K562 (cell line): Measurements from ENCODE around the gene SLC6A9.

Experiments used
- ARNT ChIP-seq, 2 experiments: fragments of 450-650 bp; IDR thresholded peaks; 2 replicates each; pipeline ENCODE4 v1.6.1; 2016; ENCODE audit warnings: mild to moderate bottlenecking in 1 of 2
- CBFB ChIP-seq: sonication (generic); formaldehyde crosslinking; IDR thresholded peaks from 2 replicates; pipeline ENCODE4 v1.4.0; 2020; ENCODE audit warnings: mild to moderate bottlenecking, missing genetic modification reagents
- EP300 ChIP-seq: IDR thresholded peaks from 2 replicates; pipeline ENCODE4 v1.6.1; 2012; ENCODE audit warnings: low read length, improper control_type of control experiment
- EZH2 ChIP-seq: IDR thresholded peaks from 2 replicates; pipeline ENCODE4 v1.6.1; 2012; ENCODE audit warnings: low read depth, mild to moderate bottlenecking, inconsistent platforms, low read length, borderline replicate concordance
- FIP1L1 ChIP-seq: fragments of 200-400 bp; formaldehyde crosslinking; IDR thresholded peaks from 2 replicates; pipeline ENCODE4 v1.6.1; 2018; ENCODE audit warnings: mild to moderate bottlenecking, low read depth, low read length; ENCODE audit not compliant: poor library complexity, severe bottlenecking
- SAP30 ChIP-seq: fragments of 200-600 bp; sonication (generic); IDR thresholded peaks from 2 replicates; pipeline ENCODE4 v1.6.1; 2012; ENCODE audit warnings: borderline replicate concordance, low read depth, mild to moderate bottlenecking, moderate library complexity, low read length, control low read depth, inconsistent platforms; ENCODE audit not compliant: insufficient read depth, poor library complexity, severe bottlenecking
- SP1 ChIP-seq: sonication (generic); formaldehyde crosslinking; IDR thresholded peaks from 2 replicates; pipeline ENCODE4 v1.8.1; 2022; ENCODE audit warnings: mild to moderate bottlenecking, missing genetic modification reagents
- ZFP1 ChIP-seq: fragments of 450-650 bp; formaldehyde crosslinking; IDR thresholded peaks from 2 replicates; pipeline ENCODE4 v1.4.0; 2020; ENCODE audit warnings: mild to moderate bottlenecking, mixed read lengths
- ZNF263 ChIP-seq: sonication (generic); formaldehyde crosslinking; IDR thresholded peaks from 2 replicates; pipeline ENCODE4 v1.8.0; 2022; ENCODE audit warnings: mild to moderate bottlenecking, missing genetic modification reagents, borderline replicate concordance
- ZNF830 ChIP-seq: fragments of 250-450 bp; sonication (Bioruptor Pico); IDR thresholded peaks from 2 replicates; pipeline ENCODE4 v1.5.0; 2021; ENCODE audit warnings: mild to moderate bottlenecking
- TF ChIP-seq, protein P1 (sequence below), 3 experiments: IDR thresholded peaks in 2 of 3; conservative IDR thresholded peaks in 1 of 3; 2 replicates each; pipeline ENCODE4 v1.5.1; 2011 to 2012; ENCODE audit warnings: low read length in 3 of 3, mild to moderate bottlenecking in 3 of 3, control low read depth in 2 of 3, improper control_type of control experiment in 1 of 3, inconsistent platforms in 1 of 3, low read depth in 1 of 3, mixed read lengths in 1 of 3, moderate library complexity in 1 of 3; ENCODE audit not compliant: insufficient read depth in 2 of 3
- TF ChIP-seq, protein P2 (sequence below): fragments of 450-650 bp; formaldehyde crosslinking; IDR thresholded peaks from 2 replicates; pipeline ENCODE4 v1.4.0; 2020; ENCODE audit warnings: mild to moderate bottlenecking, moderate library complexity
- TF ChIP-seq, protein P3 (sequence below): fragments of 200-400 bp; formaldehyde crosslinking; IDR thresholded peaks from 2 replicates; pipeline ENCODE4 v1.6.1; 2017; ENCODE audit warnings: mild to moderate bottlenecking, low read depth, low read length, moderate library complexity

DNA sequence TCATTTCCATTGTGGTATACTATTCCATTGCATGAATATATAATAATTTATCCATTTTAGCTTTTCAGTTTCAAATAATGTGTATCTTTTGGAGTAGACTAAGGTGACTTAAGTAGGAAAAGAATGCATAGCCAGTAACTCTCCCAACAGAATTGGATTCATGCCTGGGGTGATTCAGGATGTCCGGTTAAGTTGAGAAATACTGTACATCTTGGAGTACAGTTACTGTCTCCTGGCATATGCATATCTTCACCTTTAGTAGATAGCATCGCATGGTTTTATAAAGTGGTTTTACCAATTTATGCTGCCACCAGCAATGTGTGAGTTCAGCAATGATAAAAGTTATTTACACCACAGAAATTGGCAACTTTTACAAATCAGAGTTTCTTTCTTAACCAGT is 18.6 kb upstream of the SLC6A9 start:
- TF ChIP-seq, protein P1, sequence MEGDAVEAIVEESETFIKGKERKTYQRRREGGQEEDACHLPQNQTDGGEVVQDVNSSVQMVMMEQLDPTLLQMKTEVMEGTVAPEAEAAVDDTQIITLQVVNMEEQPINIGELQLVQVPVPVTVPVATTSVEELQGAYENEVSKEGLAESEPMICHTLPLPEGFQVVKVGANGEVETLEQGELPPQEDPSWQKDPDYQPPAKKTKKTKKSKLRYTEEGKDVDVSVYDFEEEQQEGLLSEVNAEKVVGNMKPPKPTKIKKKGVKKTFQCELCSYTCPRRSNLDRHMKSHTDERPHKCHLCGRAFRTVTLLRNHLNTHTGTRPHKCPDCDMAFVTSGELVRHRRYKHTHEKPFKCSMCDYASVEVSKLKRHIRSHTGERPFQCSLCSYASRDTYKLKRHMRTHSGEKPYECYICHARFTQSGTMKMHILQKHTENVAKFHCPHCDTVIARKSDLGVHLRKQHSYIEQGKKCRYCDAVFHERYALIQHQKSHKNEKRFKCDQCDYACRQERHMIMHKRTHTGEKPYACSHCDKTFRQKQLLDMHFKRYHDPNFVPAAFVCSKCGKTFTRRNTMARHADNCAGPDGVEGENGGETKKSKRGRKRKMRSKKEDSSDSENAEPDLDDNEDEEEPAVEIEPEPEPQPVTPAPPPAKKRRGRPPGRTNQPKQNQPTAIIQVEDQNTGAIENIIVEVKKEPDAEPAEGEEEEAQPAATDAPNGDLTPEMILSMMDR (IDR thresholded peaks at IDR 0.05 in 2 of 3, conservative IDR thresholded peaks at IDR 0.05 in 1 of 3; ENCODE audit: insufficient read depth in 2 of 3, low read depth in 1 of 3, low read length in 3 of 3), result no peak
- TF ChIP-seq, protein P2, sequence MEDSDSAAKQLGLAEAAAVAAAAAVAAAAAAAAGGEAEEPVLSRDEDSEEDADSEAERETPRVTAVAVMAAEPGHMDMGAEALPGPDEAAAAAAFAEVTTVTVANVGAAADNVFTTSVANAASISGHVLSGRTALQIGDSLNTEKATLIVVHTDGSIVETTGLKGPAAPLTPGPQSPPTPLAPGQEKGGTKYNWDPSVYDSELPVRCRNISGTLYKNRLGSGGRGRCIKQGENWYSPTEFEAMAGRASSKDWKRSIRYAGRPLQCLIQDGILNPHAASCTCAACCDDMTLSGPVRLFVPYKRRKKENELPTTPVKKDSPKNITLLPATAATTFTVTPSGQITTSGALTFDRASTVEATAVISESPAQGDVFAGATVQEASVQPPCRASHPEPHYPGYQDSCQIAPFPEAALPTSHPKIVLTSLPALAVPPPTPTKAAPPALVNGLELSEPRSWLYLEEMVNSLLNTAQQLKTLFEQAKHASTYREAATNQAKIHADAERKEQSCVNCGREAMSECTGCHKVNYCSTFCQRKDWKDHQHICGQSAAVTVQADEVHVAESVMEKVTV, result no peak
- TF ChIP-seq ARNT (IDR thresholded peaks at IDR 0.05) (no peak), FIP1L1 (no peak), EP300 (no peak), ZFP1 (CRISPR knock-in tag) (no peak), ZNF263 (CRISPR knock-in tag) (no peak), ZNF830 (CRISPR knock-in tag) (no peak), SAP30 (no peak), SP1 (CRISPR knock-in tag) (no peak), EZH2 (no peak), CBFB (CRISPR knock-in tag) (no peak)
- TF ChIP-seq, protein P3, sequence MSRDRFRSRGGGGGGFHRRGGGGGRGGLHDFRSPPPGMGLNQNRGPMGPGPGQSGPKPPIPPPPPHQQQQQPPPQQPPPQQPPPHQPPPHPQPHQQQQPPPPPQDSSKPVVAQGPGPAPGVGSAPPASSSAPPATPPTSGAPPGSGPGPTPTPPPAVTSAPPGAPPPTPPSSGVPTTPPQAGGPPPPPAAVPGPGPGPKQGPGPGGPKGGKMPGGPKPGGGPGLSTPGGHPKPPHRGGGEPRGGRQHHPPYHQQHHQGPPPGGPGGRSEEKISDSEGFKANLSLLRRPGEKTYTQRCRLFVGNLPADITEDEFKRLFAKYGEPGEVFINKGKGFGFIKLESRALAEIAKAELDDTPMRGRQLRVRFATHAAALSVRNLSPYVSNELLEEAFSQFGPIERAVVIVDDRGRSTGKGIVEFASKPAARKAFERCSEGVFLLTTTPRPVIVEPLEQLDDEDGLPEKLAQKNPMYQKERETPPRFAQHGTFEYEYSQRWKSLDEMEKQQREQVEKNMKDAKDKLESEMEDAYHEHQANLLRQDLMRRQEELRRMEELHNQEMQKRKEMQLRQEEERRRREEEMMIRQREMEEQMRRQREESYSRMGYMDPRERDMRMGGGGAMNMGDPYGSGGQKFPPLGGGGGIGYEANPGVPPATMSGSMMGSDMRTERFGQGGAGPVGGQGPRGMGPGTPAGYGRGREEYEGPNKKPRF, result no peak
